DOHH2 (cell line): ENCODE data around the gene BMPER.

Source experiments
- H3F3A ChIP-seq: fragments of 200-600 bp; sonication (generic), shearing (Covaris generic); 2 replicates; pipeline ENCODE4 v1.6.0; 2016; ENCODE audit warnings: antibody characterized with exemption, mild to moderate bottlenecking; ENCODE audit not compliant: control insufficient read depth, insufficient read depth
- H3K27ac ChIP-seq: fragments of 200-600 bp; sonication (generic); 2 replicates; pipeline ENCODE4 v1.5.1; 2014; ENCODE audit warnings: low read depth, mild to moderate bottlenecking, low read length, moderate library complexity
- H3K27me3 ChIP-seq: fragments of 200-600 bp; sonication (generic); 2 replicates; pipeline ENCODE4 v1.6.1; 2014; ENCODE audit warnings: mild to moderate bottlenecking, low read length, mixed read lengths; ENCODE audit not compliant: control insufficient read depth
- H3K36me3 ChIP-seq: fragments of 200-600 bp; sonication (generic); 2 replicates; pipeline ENCODE4 v1.6.1; 2014; ENCODE audit warnings: mild to moderate bottlenecking, low read length, moderate library complexity, mixed read lengths; ENCODE audit not compliant: control insufficient read depth
- H3K4me1 ChIP-seq: fragments of 200-600 bp; sonication (generic); 2 replicates; pipeline ENCODE4 v1.6.1; 2014; ENCODE audit warnings: mild to moderate bottlenecking, low read length, mixed read lengths; ENCODE audit not compliant: control insufficient read depth
- H3K4me2 ChIP-seq: fragments of 200-600 bp; sonication (generic); 2 replicates; pipeline ENCODE4 v1.6.0; 2014; ENCODE audit warnings: mild to moderate bottlenecking, low read length, moderate library complexity
- H3K4me3 ChIP-seq: fragments of 200-600 bp; sonication (generic); 2 replicates; pipeline ENCODE4 v1.5.1; 2014; ENCODE audit warnings: mild to moderate bottlenecking, low read length, mixed read lengths
- H3K79me2 ChIP-seq: fragments of 200-600 bp; sonication (generic); 2 replicates; pipeline ENCODE4 v1.6.1; 2014; ENCODE audit warnings: mild to moderate bottlenecking, low read length, mixed read lengths; ENCODE audit not compliant: control insufficient read depth
- H3K9me2 ChIP-seq: fragments of 200-600 bp; sonication (generic); replicated peaks from 2 replicates; pipeline ENCODE4 v1.6.1; 2014; ENCODE audit warnings: mild to moderate bottlenecking, low read length, mixed read lengths; ENCODE audit not compliant: control insufficient read depth
- H3K9me3 ChIP-seq: fragments of 200-600 bp; sonication (generic); 2 replicates; pipeline ENCODE4 v1.6.1; 2014; ENCODE audit warnings: antibody characterized with exemption, low read length, mixed read lengths; ENCODE audit not compliant: control insufficient read depth, insufficient read depth
- H4K20me1 ChIP-seq: fragments of 200-600 bp; sonication (generic); 2 replicates; pipeline ENCODE4 v1.6.0; 2014; ENCODE audit warnings: low read depth, mild to moderate bottlenecking, antibody characterized with exemption, low read length, moderate library complexity; ENCODE audit not compliant: control insufficient read depth, insufficient read depth
- CTCF ChIP-seq: fragments of 200-600 bp; sonication (generic); IDR thresholded peaks from one replicate; pipeline ENCODE4 v1.5.1; 2014; ENCODE audit warnings: antibody characterized with exemption, mild to moderate bottlenecking, low read depth, low read length; ENCODE audit not compliant: poor library complexity, severe bottlenecking
- EZH2phosphoT487 ChIP-seq: fragments of 200-600 bp; sonication (generic); IDR thresholded peaks from 2 replicates; pipeline ENCODE4 v1.6.1; 2017; ENCODE audit warnings: borderline replicate concordance, mild to moderate bottlenecking, antibody characterized with exemption, low read length, moderate library complexity, mixed read lengths

BMPER gene

DNA sequence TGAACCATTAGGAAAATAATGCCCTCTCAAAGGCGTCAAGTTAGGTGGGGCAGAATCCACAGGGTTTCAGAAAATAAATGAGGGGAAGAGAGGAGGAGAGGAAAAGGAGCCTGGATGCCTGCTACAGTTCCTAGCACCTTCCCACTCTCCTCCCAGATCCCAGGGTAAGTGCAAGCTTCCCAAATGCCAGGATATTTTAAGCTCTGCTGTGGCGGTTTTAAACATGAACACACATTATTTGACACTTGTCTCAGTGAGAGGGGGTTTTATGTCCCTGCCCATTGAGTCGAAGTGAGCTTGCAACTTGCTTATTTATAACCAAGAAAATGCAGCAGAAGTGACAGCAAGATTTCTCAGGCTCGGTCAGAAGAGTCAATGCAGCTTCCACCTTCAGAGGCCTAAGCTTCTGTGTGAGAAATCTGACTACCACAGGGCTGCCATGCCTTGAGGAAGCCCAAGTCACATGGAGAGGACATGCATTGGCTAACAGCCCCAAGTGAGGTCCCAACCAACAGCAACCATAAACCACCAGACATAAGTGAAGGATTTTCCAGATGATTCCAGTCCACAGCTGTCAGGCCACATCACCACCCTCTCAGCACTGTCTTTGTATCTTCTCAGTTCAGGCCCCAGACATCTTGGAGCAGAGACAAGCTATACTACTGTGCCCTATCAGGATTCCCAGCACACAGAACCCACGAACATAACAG is 17.9 kb upstream of the BMPER start:
- Histone ChIP-seq H4K20me1 (no peaks in the 10 kb centered on the region), H3K36me3 (no peaks in the 10 kb centered on the region), H3K27ac (no peak overlapping the region), H3K9me3 (no peaks in the 10 kb centered on the region), H3K4me1 (no peaks in the 10 kb centered on the region), H3K4me2 (no peak overlapping the region), H3K79me2 (no peaks in the 10 kb centered on the region), H3K27me3 (peaks cover 7% of the 10 kb centered on the region), H3F3A (no peaks in the 10 kb centered on the region), H3K9me2 (no peaks in the 10 kb centered on the region), H3K4me3 (no peak overlapping the region)
- TF ChIP-seq CTCF: no peak
- no peak for TF ChIP-seq EZH2phosphoT487

GRCh38 chr7:33888166-33888565 is 17.2 kb upstream of the BMPER start:
- Histone ChIP-seq H3K4me2 (no peak overlapping the region), H3K9me3 (no peaks in the 10 kb centered on the region), H3K4me1 (peaks cover 5% of the 10 kb centered on the region), H4K20me1 (no peaks in the 10 kb centered on the region), H3K27me3 (peaks cover 8% of the 10 kb centered on the region), H3K4me3 (no peak overlapping the region), H3K79me2 (no peaks in the 10 kb centered on the region), H3K9me2 (no peaks in the 10 kb centered on the region), H3F3A (no peaks in the 10 kb centered on the region), H3K27ac (no peak overlapping the region), H3K36me3 (no peaks in the 10 kb centered on the region)
- TF ChIP-seq EZH2phosphoT487: no peak
- TF ChIP-seq CTCF: no peak

- H3K9me3 ChIP-seq: no peaks in the 10 kb centered on the region
- H3K9me2 ChIP-seq: no peaks in the 10 kb centered on the region
- no peak overlapping the region for H3K4me3 ChIP-seq
- H3K27ac ChIP-seq: no peak overlapping the region
- H3K36me3 ChIP-seq: no peaks in the 10 kb centered on the region
- TF ChIP-seq CTCF: no peak
- TF ChIP-seq EZH2phosphoT487: no peak
- peaks cover 9% of the 10 kb centered on the region for H3K4me1 ChIP-seq
- H3F3A ChIP-seq: no peaks in the 10 kb centered on the region
- no peaks in the 10 kb centered on the region for H4K20me1 ChIP-seq
- H3K79me2 ChIP-seq: no peaks in the 10 kb centered on the region
- peaks cover 8% of the 10 kb centered on the region for H3K27me3 ChIP-seq
- H3K4me2 ChIP-seq: no peak overlapping the region
Observed at GRCh38 chr7:33892945-33893344, 12.4 kb upstream of the BMPER start.
